Type B pancreatic cell (in vitro differentiated cells): ENCODE data around the gene NUB1. TPM values are rescaled to one million over a fixed set of nuclear protein-coding genes. Genes with fewer than 3 reads are reported as not detected.

Experiments used
- DNase-seq: peaks from one replicate; pipeline ENCODE4 v3.0.0; 2021; ENCODE audit warnings: mixed read lengths; ENCODE audit not compliant: unreplicated experiment; ENCODE audit errors: extremely low spot score
- H3K27ac Mint-ChIP-seq: 2 replicates; pipeline ENCODE4 v1.8.0; 2021; ENCODE audit warnings: mild to moderate bottlenecking, mixed read lengths
- H3K27me3 Mint-ChIP-seq: 2 replicates; pipeline ENCODE4 v1.8.0; 2021; ENCODE audit warnings: mixed read lengths
- H3K36me3 Mint-ChIP-seq: 2 replicates; pipeline ENCODE4 v1.8.0; 2021; ENCODE audit warnings: mixed read lengths
- H3K4me1 Mint-ChIP-seq: one replicate; pipeline ENCODE4 v1.8.0; 2021; ENCODE audit warnings: mixed read lengths; ENCODE audit not compliant: unreplicated experiment
- H3K4me3 Mint-ChIP-seq: 2 replicates; pipeline ENCODE4 v1.8.0; 2021; ENCODE audit warnings: mild to moderate bottlenecking, mixed read lengths
- H3K9me3 Mint-ChIP-seq: 2 replicates; pipeline ENCODE4 v1.8.0; 2021; ENCODE audit warnings: mixed read lengths
- total RNA-seq: library from RNA; stranded (reverse); gene quantifications from 2 replicates; pipeline ENCODE4 v1.2.1, GENCODE V29; 2021; ENCODE audit warnings: low replicate concordance
- TF ChIP-seq, protein P1 (sequence below): fragments of 200-600 bp; sonication (generic); conservative IDR thresholded peaks from 2 replicates; pipeline ENCODE4 v1.5.0; 2021; ENCODE audit warnings: antibody characterized with exemption, mild to moderate bottlenecking

Gene NUB1
- total RNA-seq, 1 donor from 2014 or later = 54.3 TPM

DNA sequence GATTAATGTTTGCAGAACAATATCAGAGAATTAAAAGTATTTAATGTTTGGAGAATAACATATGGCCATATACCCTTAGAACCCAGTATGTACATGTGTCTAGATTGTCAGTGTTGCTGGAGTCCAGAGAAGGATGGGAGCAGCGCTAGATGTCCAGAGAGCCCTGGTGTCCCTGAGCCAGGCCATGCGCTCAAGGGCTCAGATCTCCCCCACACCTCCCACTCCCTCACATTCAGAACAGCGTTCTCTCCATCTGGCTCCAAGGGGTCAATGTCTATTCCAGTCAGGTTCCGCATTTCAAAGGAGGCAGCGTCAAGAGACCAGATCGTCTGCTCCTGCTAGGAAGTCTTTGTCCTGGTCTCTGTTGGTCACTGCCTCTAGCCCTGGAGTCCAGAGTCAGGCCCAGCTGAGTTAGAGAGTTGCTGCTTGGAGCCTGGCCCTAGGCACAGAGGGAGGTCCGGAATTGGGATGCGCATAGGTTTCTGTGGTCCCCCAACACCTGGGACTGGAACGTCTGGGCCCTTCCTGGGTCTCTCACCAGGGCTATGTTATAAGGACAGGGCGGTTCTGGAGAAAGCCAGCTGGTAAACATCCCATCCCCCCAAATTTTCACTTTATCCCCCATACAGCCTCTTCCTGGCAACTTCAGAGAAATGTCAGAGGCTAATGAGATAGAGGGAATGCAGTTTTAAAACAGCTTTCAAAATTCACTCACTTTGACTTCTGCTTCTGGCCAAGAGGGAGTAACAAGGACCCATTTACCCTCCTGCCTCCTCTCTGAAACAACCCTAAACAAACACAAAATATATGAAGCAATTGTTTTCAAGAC is 74.7 kb downstream of the NUB1 start:
- Mint-ChIP-seq H3K9me3 (peaks cover 9% of the 10 kb centered on the region), H3K36me3 (peaks cover 3% of the 10 kb centered on the region), H3K4me3 (no peak overlapping the region), H3K27me3 (peaks cover 18% of the 10 kb centered on the region), H3K27ac (peak overlapping the region; percentile 17), H3K4me1 (peaks cover 17% of the 10 kb centered on the region)
- TF ChIP-seq, protein P1, sequence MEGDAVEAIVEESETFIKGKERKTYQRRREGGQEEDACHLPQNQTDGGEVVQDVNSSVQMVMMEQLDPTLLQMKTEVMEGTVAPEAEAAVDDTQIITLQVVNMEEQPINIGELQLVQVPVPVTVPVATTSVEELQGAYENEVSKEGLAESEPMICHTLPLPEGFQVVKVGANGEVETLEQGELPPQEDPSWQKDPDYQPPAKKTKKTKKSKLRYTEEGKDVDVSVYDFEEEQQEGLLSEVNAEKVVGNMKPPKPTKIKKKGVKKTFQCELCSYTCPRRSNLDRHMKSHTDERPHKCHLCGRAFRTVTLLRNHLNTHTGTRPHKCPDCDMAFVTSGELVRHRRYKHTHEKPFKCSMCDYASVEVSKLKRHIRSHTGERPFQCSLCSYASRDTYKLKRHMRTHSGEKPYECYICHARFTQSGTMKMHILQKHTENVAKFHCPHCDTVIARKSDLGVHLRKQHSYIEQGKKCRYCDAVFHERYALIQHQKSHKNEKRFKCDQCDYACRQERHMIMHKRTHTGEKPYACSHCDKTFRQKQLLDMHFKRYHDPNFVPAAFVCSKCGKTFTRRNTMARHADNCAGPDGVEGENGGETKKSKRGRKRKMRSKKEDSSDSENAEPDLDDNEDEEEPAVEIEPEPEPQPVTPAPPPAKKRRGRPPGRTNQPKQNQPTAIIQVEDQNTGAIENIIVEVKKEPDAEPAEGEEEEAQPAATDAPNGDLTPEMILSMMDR = no peak
- no peak for DNase-seq

DNA sequence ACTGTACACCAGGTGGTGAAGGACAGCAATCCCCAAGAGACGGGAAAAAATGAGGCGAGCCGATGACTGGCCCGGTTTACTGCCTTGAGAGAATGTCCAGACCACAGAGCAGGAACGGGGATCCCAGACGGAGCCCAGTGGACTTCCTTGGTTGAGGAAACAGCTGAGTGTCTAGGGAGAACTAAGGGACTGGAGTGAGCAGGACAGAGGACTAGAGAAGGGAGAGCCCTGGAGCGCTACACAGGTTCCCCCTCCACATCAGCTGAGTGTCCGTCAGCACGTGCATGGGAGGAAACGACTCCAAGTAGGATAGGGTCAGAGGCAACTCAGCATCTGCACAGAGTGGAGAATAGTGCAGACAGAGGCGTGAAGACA is 75.3 kb downstream of the NUB1 start:
- peak overlapping the region; percentile 17 for H3K27ac Mint-ChIP-seq
- H3K36me3 Mint-ChIP-seq = peaks cover 3% of the 10 kb centered on the region
- peaks cover 14% of the 10 kb centered on the region for H3K27me3 Mint-ChIP-seq
- H3K4me1 Mint-ChIP-seq = peaks cover 13% of the 10 kb centered on the region
- TF ChIP-seq, protein P1 = no peak
- peak; percentile 59 for DNase-seq
- H3K4me3 Mint-ChIP-seq = no peak overlapping the region
- peaks cover 11% of the 10 kb centered on the region for H3K9me3 Mint-ChIP-seq

DNA sequence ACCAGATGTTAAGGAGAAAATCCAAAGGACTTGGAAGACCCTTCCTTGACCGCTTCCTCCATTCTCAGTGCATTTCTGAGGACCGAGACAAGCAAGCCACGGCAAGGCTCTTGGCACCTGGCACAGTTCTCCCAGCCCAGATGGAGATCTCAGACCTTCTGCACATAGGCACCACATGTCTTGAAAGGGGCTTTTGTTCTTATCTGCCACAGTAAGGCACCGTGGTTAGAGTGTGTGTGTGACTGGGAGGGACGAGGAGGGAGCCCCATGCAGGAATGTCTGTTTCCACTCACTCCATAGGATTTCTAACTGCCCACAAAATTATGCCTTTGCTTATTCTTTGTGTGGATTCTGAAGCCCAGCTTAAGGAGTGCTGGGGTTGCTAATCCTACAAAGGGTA is 78.5 kb downstream of the NUB1 start:
- no peak for DNase-seq
- Mint-ChIP-seq H3K27me3 (peaks cover 5% of the 10 kb centered on the region), H3K9me3 (peaks cover 13% of the 10 kb centered on the region), H3K4me1 (peaks cover 17% of the 10 kb centered on the region), H3K27ac (no peak overlapping the region), H3K36me3 (peaks cover 3% of the 10 kb centered on the region), H3K4me3 (no peak overlapping the region)
- TF ChIP-seq, protein P1 = no peak

DNA sequence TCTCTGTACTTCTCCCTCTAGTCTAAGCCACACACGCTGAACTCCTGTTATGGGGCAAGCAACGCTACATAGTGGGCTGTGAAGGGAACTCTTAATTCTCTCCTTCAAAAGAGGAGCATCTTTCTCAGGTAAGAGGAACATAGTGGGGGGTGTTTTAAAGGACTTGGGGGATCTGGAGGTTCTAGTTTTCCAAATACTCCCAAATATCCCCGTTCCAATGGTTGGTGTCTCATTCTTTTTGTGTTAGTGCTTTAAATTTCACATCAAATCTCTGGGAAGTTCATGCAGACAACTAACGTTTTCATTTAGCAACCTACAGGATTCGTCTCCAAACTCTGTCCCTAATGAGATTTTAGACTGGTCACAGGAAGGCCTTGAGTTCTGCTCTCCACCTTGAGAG is 80.6 kb downstream of the NUB1 start:
- no peak for DNase-seq
- H3K27ac Mint-ChIP-seq = no peak overlapping the region
- H3K36me3 Mint-ChIP-seq = peaks cover 3% of the 10 kb centered on the region
- TF ChIP-seq, protein P1 = no peak
- peaks cover 18% of the 10 kb centered on the region for H3K4me1 Mint-ChIP-seq
- peaks cover 9% of the 10 kb centered on the region for H3K9me3 Mint-ChIP-seq
- no peaks in the 10 kb centered on the region for H3K27me3 Mint-ChIP-seq
- no peak overlapping the region for H3K4me3 Mint-ChIP-seq

DNA sequence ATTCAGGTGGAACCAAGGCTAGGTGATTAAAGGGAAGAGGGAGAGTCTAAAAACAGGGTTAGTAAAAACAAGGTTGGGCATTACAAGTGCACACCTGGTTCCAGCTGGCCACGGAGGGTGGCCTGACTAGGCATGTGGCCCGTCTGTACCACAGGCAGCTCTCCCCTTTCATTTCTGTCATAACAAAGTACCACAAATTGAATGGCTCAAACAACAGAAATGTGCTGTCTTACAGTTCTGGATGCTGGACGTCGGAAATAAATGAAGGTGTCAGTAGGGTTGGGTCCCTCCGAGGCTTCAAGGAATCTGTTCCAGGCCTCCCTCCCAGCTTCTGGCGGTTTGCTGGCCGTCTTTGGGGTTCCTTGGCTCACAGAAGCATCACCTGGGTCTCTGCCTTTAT is 81.6 kb downstream of the NUB1 start:
- peaks cover 26% of the 10 kb centered on the region for H3K4me1 Mint-ChIP-seq
- TF ChIP-seq, protein P1 = no peak
- no peaks in the 10 kb centered on the region for H3K27me3 Mint-ChIP-seq
- peaks cover 9% of the 10 kb centered on the region for H3K9me3 Mint-ChIP-seq
- H3K36me3 Mint-ChIP-seq = peaks cover under 1% of the 10 kb centered on the region
- no peak overlapping the region for H3K27ac Mint-ChIP-seq
- no peak overlapping the region for H3K4me3 Mint-ChIP-seq
- DNase-seq = no peak
